GM20000 (cell line): ENCODE measurements around the gene PITPNM1.

Source experiments
- DNase-seq: peaks from one replicate; pipeline ENCODE4 v3.0.0; 2012; ENCODE audit warnings: low spot score
- CTCF ChIP-seq: IDR thresholded peaks from 2 replicates; pipeline ENCODE4 v1.5.1; 2012; ENCODE audit warnings: mild to moderate bottlenecking, control low read depth; ENCODE audit errors: extremely low read depth, missing control alignments

Gene PITPNM1

DNA sequence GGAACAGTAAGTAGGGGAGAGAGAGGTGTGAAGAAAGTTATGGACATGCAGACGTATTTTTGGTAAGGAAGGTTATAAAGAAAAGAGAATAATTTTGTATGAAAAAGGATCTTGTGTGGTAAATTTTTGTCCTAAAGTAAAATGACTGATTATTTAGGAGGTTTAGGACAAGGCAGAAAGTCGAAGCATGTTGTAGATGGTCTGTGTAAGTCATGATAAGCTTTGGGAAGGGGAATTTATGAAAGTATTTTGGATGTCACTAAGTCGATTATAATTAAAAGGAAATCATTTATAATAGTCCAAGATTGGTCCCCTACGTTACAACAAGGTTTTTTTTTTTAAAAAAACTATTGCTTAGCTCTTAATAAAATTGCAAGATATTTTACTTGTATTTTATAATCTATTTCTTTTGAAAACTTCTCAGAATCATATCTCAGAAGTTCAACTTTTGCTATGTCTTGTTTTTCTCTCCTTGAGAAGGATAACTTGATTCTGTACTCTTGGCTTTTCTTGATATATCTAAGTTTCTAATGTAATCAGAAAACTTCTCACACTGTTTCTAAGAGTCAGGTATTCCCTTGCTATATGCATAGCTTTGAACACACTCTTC lies 29.0 kb upstream of the PITPNM1 start:
- no peak for DNase-seq
- TF ChIP-seq CTCF: no peak

DNA sequence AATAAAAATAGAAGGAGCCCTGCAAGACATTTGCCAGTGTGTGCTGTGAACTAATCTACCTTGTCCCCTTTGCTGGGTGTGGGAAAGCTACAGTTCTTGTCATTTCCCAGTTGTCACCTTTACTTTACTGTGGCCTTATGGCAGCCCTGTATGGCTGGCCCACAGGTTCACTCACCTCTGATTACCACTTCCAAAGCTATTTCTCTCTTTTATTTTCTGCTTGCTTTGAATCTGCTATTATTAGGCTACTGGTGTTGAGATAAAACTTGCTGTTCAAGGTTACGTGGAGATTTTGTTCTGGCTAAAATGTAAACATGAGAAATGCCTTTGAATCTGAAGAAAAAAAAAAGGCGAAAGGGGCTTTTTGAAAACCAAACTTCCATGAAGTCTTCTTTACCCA lies 27.7 kb upstream of the PITPNM1 start:
- DNase-seq: no peak
- no peak for TF ChIP-seq CTCF

DNA sequence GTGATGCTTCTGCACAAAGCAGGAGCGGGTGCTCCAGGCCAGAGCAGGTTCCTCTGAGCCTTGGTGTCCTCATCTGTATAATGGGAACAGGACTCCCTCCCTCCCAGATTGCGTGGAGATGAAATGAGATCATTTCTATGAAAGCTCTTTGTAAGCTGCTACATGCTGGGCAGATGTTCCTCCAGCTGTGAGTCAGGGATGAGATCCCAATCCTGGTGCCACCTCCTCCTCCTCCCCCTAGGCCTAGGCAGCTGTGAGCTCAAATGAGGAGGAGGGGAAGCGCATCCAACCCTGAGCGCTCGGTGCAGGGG lies 25.1 kb upstream of the PITPNM1 start:
- no peak for DNase-seq
- no peak for TF ChIP-seq CTCF

DNA sequence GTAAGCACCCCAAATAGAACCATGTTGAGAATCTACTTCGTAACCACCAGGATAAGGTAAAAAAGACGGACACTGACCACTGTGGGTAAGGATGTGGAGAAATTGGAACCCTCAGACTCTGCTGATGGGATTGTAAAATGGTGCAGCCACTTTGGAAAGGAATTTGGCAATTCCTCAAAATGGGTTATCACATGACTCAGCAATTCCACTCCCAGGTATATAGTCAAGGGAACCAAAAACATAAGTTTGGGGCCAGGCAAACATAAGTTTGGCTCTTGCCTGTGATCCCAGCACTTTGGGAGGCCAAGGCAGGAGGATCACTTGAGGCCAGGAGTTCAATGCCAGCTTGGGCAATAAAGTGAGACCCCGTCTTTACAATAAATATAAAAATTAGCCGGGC lies 23.2 kb upstream of the PITPNM1 start:
- DNase-seq: no peak

DNA sequence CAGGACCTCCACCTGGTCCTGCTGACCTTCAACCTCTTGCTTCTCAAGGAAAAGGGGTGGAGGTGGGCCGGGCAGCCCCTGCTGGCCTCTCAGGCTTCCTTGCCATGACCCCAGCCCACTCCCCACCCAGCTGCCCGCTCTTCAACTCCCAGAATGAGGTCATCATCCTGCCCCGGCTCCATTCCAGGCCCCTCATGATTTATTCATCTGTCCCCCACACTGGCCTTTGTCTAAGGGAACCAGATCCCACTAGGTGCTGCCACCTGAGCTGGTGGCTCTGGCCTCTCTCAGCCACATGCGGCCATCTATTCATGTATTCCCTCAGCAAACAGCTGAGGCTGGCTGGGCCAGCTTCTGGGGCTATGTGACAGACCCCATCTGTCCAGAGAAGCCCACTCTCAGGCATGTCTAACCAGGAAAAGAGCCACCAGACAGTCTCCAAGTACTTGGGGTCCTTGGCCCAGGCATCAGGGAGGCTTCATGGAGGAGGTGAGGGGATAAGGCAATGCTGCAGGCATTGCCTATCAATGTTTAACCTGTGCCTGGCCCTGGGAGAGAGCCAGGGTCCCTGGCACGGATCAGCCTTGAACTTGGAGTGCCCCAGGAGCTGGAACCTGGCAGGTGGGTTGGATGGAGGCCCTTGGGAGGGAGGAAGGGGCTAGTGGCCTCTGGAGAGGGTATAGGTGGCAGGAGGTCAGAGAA lies 20.3 kb upstream of the PITPNM1 start:
- no peak for TF ChIP-seq CTCF
- DNase-seq: no peak

More for the DNA sequence above, 23.2 kb upstream of the PITPNM1 start:
- TF ChIP-seq CTCF: no peak

- TF ChIP-seq CTCF: no peak
- no peak for DNase-seq
These were observed 19.3 kb upstream of the PITPNM1 start for GRCh38 chr11:67524480-67524808.

DNA sequence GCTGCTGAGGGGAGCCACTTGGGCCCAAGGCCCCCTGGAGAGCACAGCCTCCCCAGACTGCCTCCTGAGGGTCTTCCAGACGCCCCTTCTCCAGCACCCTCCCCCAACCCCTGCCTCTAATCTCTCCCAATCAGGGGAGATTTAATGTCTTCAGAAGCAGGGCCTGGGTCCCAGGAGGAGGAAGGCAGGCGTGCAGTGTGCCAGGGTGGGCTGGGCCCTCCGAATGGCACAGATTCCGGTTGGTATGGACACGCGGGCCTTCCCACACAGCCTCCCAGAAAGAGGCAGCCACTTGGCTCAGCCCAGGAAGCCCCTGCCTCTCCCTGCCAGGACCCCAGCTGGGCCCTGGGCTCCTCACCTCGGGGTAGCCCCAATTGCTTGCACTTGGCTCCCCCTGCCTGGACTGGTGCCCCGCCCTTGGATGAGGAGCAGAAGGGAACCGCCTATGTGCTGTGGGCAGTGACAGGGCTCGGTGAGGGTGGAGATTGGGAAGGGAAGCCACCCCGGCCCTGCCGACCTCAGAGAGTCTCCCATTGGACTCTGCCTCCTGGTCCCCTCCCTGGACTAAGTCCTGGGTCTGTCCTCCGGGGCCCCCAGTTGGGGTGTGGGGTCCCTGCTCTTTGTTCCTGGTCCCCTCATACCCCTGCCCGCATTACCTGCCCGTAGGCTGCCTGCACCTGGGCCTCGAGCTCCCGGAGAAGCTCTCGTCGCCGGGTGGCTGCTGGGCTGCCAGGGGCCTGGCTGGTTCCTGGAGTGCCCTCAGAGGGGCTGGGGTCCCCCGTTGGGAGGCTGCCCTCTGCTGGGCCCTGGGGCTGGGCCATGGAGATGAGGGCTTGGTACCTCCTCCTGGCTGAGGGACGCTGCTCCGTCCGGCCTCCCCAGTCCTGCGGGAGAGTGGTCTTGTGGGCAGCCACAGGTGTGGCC lies 18.7 kb upstream of the PITPNM1 start:
- DNase-seq: no peak
- no peak for TF ChIP-seq CTCF
